ENCODE data around the gene USB1.

- TF ChIP-seq CTCF (IDR thresholded peaks at IDR 0.05) = no peak
- TF ChIP-seq POLR2A (IDR thresholded peaks at IDR 0.05) = no peak
These were observed 39.7 kb upstream of the USB1 start for GRCh38 chr16:57961538-57961937.
